IPS-18c (cell line): ENCODE measurements around the gene ADAMTSL1.

ENCODE experiments used
- H3K4me3 ChIP-seq: 2 replicates; pipeline ENCODE4 v1.7.0; 2013; ENCODE audit warnings: low read depth, mild to moderate bottlenecking, low read length, moderate library complexity; ENCODE audit not compliant: insufficient read depth
- H3K9me3 ChIP-seq: one replicate; pipeline ENCODE4 v1.6.1; 2013; ENCODE audit warnings: mild to moderate bottlenecking, low read length, moderate library complexity; ENCODE audit not compliant: control insufficient read depth, insufficient read depth

Gene ADAMTSL1

GRCh38 chr9:18776836-18777820 is 303.2 kb downstream of the ADAMTSL1 start:
- H3K4me3 ChIP-seq = no peak overlapping the region

GRCh38 chr9:18778147-18778546 is 304.2 kb downstream of the ADAMTSL1 start:
- Histone ChIP-seq H3K9me3 (no peaks in the 10 kb centered on the region), H3K4me3 (no peak overlapping the region)

More at GRCh38 chr9:18776836-18777820, 303.2 kb downstream of the ADAMTSL1 start:
- H3K9me3 ChIP-seq = no peaks in the 10 kb centered on the region

GRCh38 chr9:18778846-18779245 is 304.9 kb downstream of the ADAMTSL1 start:
- H3K4me3 ChIP-seq = no peak overlapping the region

GRCh38 chr9:18783909-18784308 is 310.0 kb downstream of the ADAMTSL1 start:
- Histone ChIP-seq H3K9me3 (no peaks in the 10 kb centered on the region), H3K4me3 (no peak overlapping the region)

More at GRCh38 chr9:18778846-18779245, 304.9 kb downstream of the ADAMTSL1 start:
- no peaks in the 10 kb centered on the region for H3K9me3 ChIP-seq

GRCh38 chr9:18785604-18786003 is 311.7 kb downstream of the ADAMTSL1 start:
- Histone ChIP-seq H3K4me3 (no peak overlapping the region), H3K9me3 (no peaks in the 10 kb centered on the region)

- Histone ChIP-seq H3K9me3 (no peaks in the 10 kb centered on the region), H3K4me3 (no peak overlapping the region)
Measured at GRCh38 chr9:18786196-18786595, 312.2 kb downstream of the ADAMTSL1 start.

- H3K9me3 ChIP-seq = no peaks in the 10 kb centered on the region
- H3K4me3 ChIP-seq = no peak overlapping the region
Measured at GRCh38 chr9:18786911-18787650, 313.1 kb downstream of the ADAMTSL1 start.

- Histone ChIP-seq H3K4me3 (no peak overlapping the region), H3K9me3 (no peaks in the 10 kb centered on the region)
Measured at GRCh38 chr9:18788256-18788655, 314.3 kb downstream of the ADAMTSL1 start.

- no peaks in the 10 kb centered on the region for H3K9me3 ChIP-seq
- no peak overlapping the region for H3K4me3 ChIP-seq
Measured at GRCh38 chr9:18791074-18791473, 317.1 kb downstream of the ADAMTSL1 start.

- no peaks in the 10 kb centered on the region for H3K9me3 ChIP-seq
- no peak overlapping the region for H3K4me3 ChIP-seq
Measured at GRCh38 chr9:18793122-18793521, 319.2 kb downstream of the ADAMTSL1 start.

GRCh38 chr9:18795947-18796671 is 322.2 kb downstream of the ADAMTSL1 start:
- no peak overlapping the region for H3K4me3 ChIP-seq

GRCh38 chr9:18796696-18797270 is 322.8 kb downstream of the ADAMTSL1 start:
- Histone ChIP-seq H3K9me3 (no peaks in the 10 kb centered on the region), H3K4me3 (no peak overlapping the region)

More at GRCh38 chr9:18795947-18796671, 322.2 kb downstream of the ADAMTSL1 start:
- H3K9me3 ChIP-seq = no peaks in the 10 kb centered on the region

GRCh38 chr9:18798106-18798505 is 324.2 kb downstream of the ADAMTSL1 start:
- Histone ChIP-seq H3K9me3 (no peaks in the 10 kb centered on the region), H3K4me3 (no peak overlapping the region)

GRCh38 chr9:18798508-18799290 is 324.7 kb downstream of the ADAMTSL1 start:
- H3K9me3 ChIP-seq = no peaks in the 10 kb centered on the region
- no peak overlapping the region for H3K4me3 ChIP-seq

- H3K4me3 ChIP-seq = no peak overlapping the region
- H3K9me3 ChIP-seq = no peaks in the 10 kb centered on the region
Measured at GRCh38 chr9:18799428-18799827, 325.5 kb downstream of the ADAMTSL1 start.

- H3K9me3 ChIP-seq = no peaks in the 10 kb centered on the region
- no peak overlapping the region for H3K4me3 ChIP-seq
Measured at GRCh38 chr9:18800579-18800978, 326.6 kb downstream of the ADAMTSL1 start.
